Panc1 (cell line): ENCODE results near the gene WWOX. TPM values are rescaled to one million over a fixed set of nuclear protein-coding genes. Genes with fewer than 3 reads are reported as not detected.

Source experiments
- ATAC-seq: fragments of 200-7000 bp; cut with Tn5 transposase; 2 replicates; pipeline ENCODE4 v1.9.1; 2020; ENCODE audit warnings: mild to moderate bottlenecking, moderate library complexity
- BruUV-seq: library from RNA; stranded (reverse); fragments of 400-500 nt; replicated peaks from 2 replicates; lab custom pipeline; 2021; lab: Mats Ljungman, UMichigan
- CTCF ChIA-PET: fragments of 300-600 bp; sonication (Branson Sonifier 250); formaldehyde crosslinking; loops from one replicate; lab custom pipeline; 2022; ENCODE audit warnings: antibody characterized with exemption; lab: Charles Lee
- POLR2A ChIA-PET: fragments of 300-600 bp; sonication (Branson Sonifier 250); formaldehyde crosslinking; loops from one replicate; lab custom pipeline; 2022; ENCODE audit warnings: antibody characterized with exemption; lab: Charles Lee
- DNase-seq: peaks from one replicate; pipeline ENCODE4 v3.0.0-alpha.2; 2010; ENCODE audit warnings: low read depth, low spot score
- H3K27ac ChIP-seq: 2 replicates; pipeline ENCODE4 v1.5.1; 2011; ENCODE audit warnings: mild to moderate bottlenecking, low read length, inconsistent platforms
- H3K27me3 ChIP-seq: fragments of 200-500 bp; sonication (Bioruptor generic); 2 replicates; pipeline ENCODE4 v1.6.0; 2014; ENCODE audit warnings: low read length, inconsistent platforms; ENCODE audit not compliant: control insufficient read depth, insufficient read depth
- H3K36me3 ChIP-seq: fragments of 200-500 bp; sonication (Bioruptor generic); 2 replicates; pipeline ENCODE4 v1.5.1; 2014; ENCODE audit warnings: inconsistent platforms, mild to moderate bottlenecking, low read length, moderate library complexity; ENCODE audit not compliant: control insufficient read depth, insufficient read depth
- H3K4me1 ChIP-seq: 2 replicates; pipeline ENCODE4 v1.5.1; 2011; ENCODE audit warnings: inconsistent platforms, mild to moderate bottlenecking, low read length, moderate library complexity; ENCODE audit not compliant: control insufficient read depth, insufficient read depth
- H3K4me3 ChIP-seq, 2 experiments: 2 replicates each; pipeline ENCODE4 v1.5.1; 2011 to 2012; ENCODE audit warnings: low read depth in 2 of 2, low read length in 2 of 2, mild to moderate bottlenecking in 2 of 2, inconsistent platforms in 1 of 2, moderate library complexity in 1 of 2
- H3K9me3 ChIP-seq: fragments of 200-500 bp; sonication (Bioruptor generic); 2 replicates; pipeline ENCODE4 v1.5.1; 2014; ENCODE audit warnings: low read depth, mild to moderate bottlenecking, inconsistent platforms, low read length, moderate library complexity; ENCODE audit not compliant: control insufficient read depth, insufficient read depth
- POLR2AphosphoS5 ChIP-seq: IDR thresholded peaks from 2 replicates; pipeline ENCODE4 v1.6.1; 2012; ENCODE audit warnings: mild to moderate bottlenecking, low read depth, low read length, moderate library complexity
- SIN3A ChIP-seq: IDR thresholded peaks from 2 replicates; pipeline ENCODE4 v1.6.1; 2012; ENCODE audit warnings: low read depth, mild to moderate bottlenecking, low read length, moderate library complexity, borderline replicate concordance; ENCODE audit not compliant: insufficient read depth
- TCF7L2 ChIP-seq: IDR thresholded peaks from 2 replicates; pipeline ENCODE4 v1.6.1; 2011; ENCODE audit warnings: mild to moderate bottlenecking, low read depth, low read length, inconsistent platforms
- in situ Hi-C: cut with HindIII; loops from 2 replicates; pipeline ENCODE4 v1.10.0; 2016; ENCODE audit warnings: low sequenced_read_pairs, low pct_unique_long_range_greater_than_20kb
- intact Hi-C: fragments of 100-400 bp; cut with micrococcal nuclease; formaldehyde crosslinking; loops from one replicate; pipeline ENCODE4 v1.10.0; 2022; ENCODE audit not compliant: unreplicated experiment
- total RNA-seq: library from RNA; stranded (reverse); gene quantifications from one replicate; pipeline ENCODE4 v1.2.1, GENCODE V29; 2021; ENCODE audit not compliant: unreplicated experiment
- TF ChIP-seq, protein P1 (sequence below): fragments of 450-650 bp; IDR thresholded peaks from 2 replicates; pipeline ENCODE4 v1.5.1; 2017; ENCODE audit warnings: mild to moderate bottlenecking
- TF ChIP-seq, protein P2 (sequence below), 2 experiments: IDR thresholded peaks; 2 replicates each; pipeline ENCODE4 v1.6.1; 2011 to 2012; ENCODE audit warnings: low read depth in 2 of 2, control low read depth in 1 of 2, low read length in 1 of 2, mild to moderate bottlenecking in 1 of 2, moderate library complexity in 1 of 2; ENCODE audit not compliant: insufficient read depth in 1 of 2

The WWOX gene
- total RNA-seq, 1 experiment from 2014 or later: 12.5 TPM

GRCh38 chr16:78638371-78638770 lies 538.9 kb downstream of the WWOX start:
- ChIA-PET POLR2A (no interaction called here), CTCF (no interaction called here)
- no peaks in the 10 kb centered on the region for H3K27me3 ChIP-seq
- no peak overlapping the region for H3K27ac ChIP-seq
- no peak for TF ChIP-seq POLR2AphosphoS5
- no peak for TF ChIP-seq TCF7L2
- TF ChIP-seq SIN3A: no peak
- TF ChIP-seq, protein P1, sequence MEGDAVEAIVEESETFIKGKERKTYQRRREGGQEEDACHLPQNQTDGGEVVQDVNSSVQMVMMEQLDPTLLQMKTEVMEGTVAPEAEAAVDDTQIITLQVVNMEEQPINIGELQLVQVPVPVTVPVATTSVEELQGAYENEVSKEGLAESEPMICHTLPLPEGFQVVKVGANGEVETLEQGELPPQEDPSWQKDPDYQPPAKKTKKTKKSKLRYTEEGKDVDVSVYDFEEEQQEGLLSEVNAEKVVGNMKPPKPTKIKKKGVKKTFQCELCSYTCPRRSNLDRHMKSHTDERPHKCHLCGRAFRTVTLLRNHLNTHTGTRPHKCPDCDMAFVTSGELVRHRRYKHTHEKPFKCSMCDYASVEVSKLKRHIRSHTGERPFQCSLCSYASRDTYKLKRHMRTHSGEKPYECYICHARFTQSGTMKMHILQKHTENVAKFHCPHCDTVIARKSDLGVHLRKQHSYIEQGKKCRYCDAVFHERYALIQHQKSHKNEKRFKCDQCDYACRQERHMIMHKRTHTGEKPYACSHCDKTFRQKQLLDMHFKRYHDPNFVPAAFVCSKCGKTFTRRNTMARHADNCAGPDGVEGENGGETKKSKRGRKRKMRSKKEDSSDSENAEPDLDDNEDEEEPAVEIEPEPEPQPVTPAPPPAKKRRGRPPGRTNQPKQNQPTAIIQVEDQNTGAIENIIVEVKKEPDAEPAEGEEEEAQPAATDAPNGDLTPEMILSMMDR: no peak
- TF ChIP-seq, protein P2, sequence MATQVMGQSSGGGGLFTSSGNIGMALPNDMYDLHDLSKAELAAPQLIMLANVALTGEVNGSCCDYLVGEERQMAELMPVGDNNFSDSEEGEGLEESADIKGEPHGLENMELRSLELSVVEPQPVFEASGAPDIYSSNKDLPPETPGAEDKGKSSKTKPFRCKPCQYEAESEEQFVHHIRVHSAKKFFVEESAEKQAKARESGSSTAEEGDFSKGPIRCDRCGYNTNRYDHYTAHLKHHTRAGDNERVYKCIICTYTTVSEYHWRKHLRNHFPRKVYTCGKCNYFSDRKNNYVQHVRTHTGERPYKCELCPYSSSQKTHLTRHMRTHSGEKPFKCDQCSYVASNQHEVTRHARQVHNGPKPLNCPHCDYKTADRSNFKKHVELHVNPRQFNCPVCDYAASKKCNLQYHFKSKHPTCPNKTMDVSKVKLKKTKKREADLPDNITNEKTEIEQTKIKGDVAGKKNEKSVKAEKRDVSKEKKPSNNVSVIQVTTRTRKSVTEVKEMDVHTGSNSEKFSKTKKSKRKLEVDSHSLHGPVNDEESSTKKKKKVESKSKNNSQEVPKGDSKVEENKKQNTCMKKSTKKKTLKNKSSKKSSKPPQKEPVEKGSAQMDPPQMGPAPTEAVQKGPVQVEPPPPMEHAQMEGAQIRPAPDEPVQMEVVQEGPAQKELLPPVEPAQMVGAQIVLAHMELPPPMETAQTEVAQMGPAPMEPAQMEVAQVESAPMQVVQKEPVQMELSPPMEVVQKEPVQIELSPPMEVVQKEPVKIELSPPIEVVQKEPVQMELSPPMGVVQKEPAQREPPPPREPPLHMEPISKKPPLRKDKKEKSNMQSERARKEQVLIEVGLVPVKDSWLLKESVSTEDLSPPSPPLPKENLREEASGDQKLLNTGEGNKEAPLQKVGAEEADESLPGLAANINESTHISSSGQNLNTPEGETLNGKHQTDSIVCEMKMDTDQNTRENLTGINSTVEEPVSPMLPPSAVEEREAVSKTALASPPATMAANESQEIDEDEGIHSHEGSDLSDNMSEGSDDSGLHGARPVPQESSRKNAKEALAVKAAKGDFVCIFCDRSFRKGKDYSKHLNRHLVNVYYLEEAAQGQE (IDR thresholded peaks at IDR 0.05; ENCODE audit: insufficient read depth in 1 of 2, low read depth in 2 of 2, low read length in 1 of 2): no peak
- no peaks in the 10 kb centered on the region for H3K4me1 ChIP-seq
- no peaks in the 10 kb centered on the region for H3K9me3 ChIP-seq
- ATAC-seq (no peak), DNase-seq (no peak)
- no TSS peak for BruUV-seq
- intact Hi-C loops: no loop called here
- in situ Hi-C loops: no loop called here
- H3K36me3 ChIP-seq: no peaks in the 10 kb centered on the region
- no peak overlapping the region for H3K4me3 ChIP-seq

DNA sequence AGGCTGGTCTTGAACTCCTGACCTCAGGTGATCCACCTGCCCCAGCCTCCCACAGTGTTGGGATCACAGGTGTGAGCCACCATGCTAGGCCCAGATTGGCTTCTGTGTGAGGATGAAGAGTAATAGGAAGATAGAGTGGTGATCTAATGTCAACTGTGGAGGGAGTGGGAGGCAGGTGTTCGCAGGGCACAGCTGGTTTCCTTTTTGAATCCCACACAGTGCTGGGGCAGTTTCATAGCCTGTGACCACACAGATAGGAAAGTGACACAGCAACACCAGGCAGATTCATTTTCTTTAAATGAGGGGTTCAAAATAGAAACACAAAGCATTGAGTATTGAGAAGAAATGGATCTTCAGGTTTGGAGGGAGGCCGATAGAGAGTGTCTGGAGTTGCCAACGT lies 540.3 kb downstream of the WWOX start:
- Histone ChIP-seq H3K4me1 (no peaks in the 10 kb centered on the region), H3K9me3 (no peaks in the 10 kb centered on the region), H3K4me3 (no peak overlapping the region), H3K36me3 (no peaks in the 10 kb centered on the region), H3K27ac (no peak overlapping the region), H3K27me3 (no peaks in the 10 kb centered on the region)
- intact Hi-C loops: no loop called here
- in situ Hi-C loops: no loop called here
- TF ChIP-seq, protein P2 (IDR thresholded peaks at IDR 0.05; ENCODE audit: insufficient read depth in 1 of 2, low read depth in 2 of 2, low read length in 1 of 2): no peak
- TF ChIP-seq POLR2AphosphoS5 (no peak), SIN3A (no peak), TCF7L2 (no peak)
- TF ChIP-seq, protein P1: no peak
- CTCF ChIA-PET: no interaction called here
- no peak for ATAC-seq
- DNase-seq: no peak
- POLR2A ChIA-PET: no interaction called here
- no TSS peak for BruUV-seq
